ENCODE measurements around the gene CLBA1.
"Not testable (repeated sequence)": the region's sequence is repeated elsewhere in the genome, so short reads cannot be mapped to it uniquely, and the experiment has no call there.

DNA sequence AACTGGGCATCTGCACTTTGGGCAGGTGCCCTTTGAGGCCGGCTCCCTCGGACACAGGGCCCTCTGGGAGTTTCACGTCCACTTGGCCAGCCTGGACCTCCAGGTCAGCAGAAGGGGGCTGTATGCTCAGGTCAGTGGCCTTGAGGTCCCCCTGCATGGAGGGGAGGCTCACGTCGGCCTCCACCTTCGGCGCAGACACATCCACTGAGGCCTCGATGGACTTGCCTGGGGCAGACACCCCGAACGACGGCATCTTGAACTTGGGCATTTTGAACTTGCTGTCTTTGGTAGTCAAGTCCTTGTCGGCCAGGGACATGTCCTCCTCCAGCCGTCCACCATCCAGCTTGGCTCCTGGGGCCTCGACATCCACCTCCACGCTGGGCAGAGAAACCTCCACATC is 34.9 kb upstream of the CLBA1 start:
- TF ChIP-seq, protein P1, sequence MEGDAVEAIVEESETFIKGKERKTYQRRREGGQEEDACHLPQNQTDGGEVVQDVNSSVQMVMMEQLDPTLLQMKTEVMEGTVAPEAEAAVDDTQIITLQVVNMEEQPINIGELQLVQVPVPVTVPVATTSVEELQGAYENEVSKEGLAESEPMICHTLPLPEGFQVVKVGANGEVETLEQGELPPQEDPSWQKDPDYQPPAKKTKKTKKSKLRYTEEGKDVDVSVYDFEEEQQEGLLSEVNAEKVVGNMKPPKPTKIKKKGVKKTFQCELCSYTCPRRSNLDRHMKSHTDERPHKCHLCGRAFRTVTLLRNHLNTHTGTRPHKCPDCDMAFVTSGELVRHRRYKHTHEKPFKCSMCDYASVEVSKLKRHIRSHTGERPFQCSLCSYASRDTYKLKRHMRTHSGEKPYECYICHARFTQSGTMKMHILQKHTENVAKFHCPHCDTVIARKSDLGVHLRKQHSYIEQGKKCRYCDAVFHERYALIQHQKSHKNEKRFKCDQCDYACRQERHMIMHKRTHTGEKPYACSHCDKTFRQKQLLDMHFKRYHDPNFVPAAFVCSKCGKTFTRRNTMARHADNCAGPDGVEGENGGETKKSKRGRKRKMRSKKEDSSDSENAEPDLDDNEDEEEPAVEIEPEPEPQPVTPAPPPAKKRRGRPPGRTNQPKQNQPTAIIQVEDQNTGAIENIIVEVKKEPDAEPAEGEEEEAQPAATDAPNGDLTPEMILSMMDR (conservative IDR thresholded peaks at IDR 0.05; ENCODE audit: low read length), result not testable (repeated sequence)
- TF ChIP-seq EZH2phosphoT487 (IDR thresholded peaks at IDR 0.05; ENCODE audit: borderline replicate concordance, low read depth, low read length), result not testable (repeated sequence)
